IMR-90 (cell line): ENCODE data around the gene FOXN3. TPM values are rescaled to one million over a fixed set of nuclear protein-coding genes. Genes with fewer than 3 reads are reported as not detected.

Experiments
- ATAC-seq: fragments of 200-7000 bp; cut with Tn5 transposase; 2 replicates; pipeline ENCODE4 v1.9.1; 2020; ENCODE audit warnings: low read depth, mild to moderate bottlenecking, moderate library complexity
- BruUV-seq: library from RNA; stranded (reverse); fragments of 400-500 nt; replicated peaks from 2 replicates; lab custom pipeline; 2021; lab: Mats Ljungman, UMichigan
- CTCF ChIA-PET: fragments of 300-600 bp; formaldehyde crosslinking; extraction: SDS; loops from one replicate; lab custom pipeline; 2021; ENCODE audit warnings: antibody characterized with exemption; lab: Yijun Ruan, JAX
- POLR2A ChIA-PET: fragments of 300-600 bp; sonication (Branson Sonifier 250); formaldehyde crosslinking; loops from one replicate; lab custom pipeline; 2022; ENCODE audit warnings: antibody characterized with exemption; ENCODE audit not compliant: unreplicated experiment; lab: Charles Lee
- DNase-seq: peaks from one replicate; pipeline ENCODE4 v3.0.0; 2013
- H2AFZ ChIP-seq: replicated peaks from 2 replicates; pipeline ENCODE3; 2013; ENCODE audit warnings: low read length, mild to moderate bottlenecking; ENCODE audit not compliant: poor library complexity
- H2AK5ac ChIP-seq: 2 replicates; pipeline ENCODE4 v1.6.1; 2013; ENCODE audit warnings: low read depth, low read length, inconsistent platforms
- H2AK9ac ChIP-seq: replicated peaks from 2 replicates; pipeline ENCODE3; 2013; ENCODE audit warnings: mild to moderate bottlenecking, low read depth, low read length, moderate library complexity; ENCODE audit not compliant: poor library complexity
- H2BK120ac ChIP-seq: 2 replicates; pipeline ENCODE4 v1.6.1; 2013; ENCODE audit warnings: low read depth, low read length, inconsistent platforms
- H2BK15ac ChIP-seq: 3 replicates; pipeline ENCODE4 v1.6.1; 2013; ENCODE audit warnings: low read depth, low read length, inconsistent platforms
- H2BK20ac ChIP-seq: 2 replicates; pipeline ENCODE4 v1.6.1; 2013; ENCODE audit warnings: low read depth, mild to moderate bottlenecking, inconsistent platforms, low read length, moderate library complexity
- H2BK5ac ChIP-seq: 2 replicates; pipeline ENCODE4 v1.6.1; 2013; ENCODE audit warnings: mild to moderate bottlenecking, low read depth, low read length, inconsistent platforms; ENCODE audit not compliant: poor library complexity, severe bottlenecking
- H3K14ac ChIP-seq: replicated peaks from 2 replicates; pipeline ENCODE4 v1.6.1; 2013; ENCODE audit warnings: low read depth, low read length, inconsistent platforms
- H3K18ac ChIP-seq: 2 replicates; pipeline ENCODE4 v1.6.1; 2013; ENCODE audit warnings: low read depth, low read length, control low read depth
- H3K23ac ChIP-seq: 2 replicates; pipeline ENCODE4 v1.6.1; 2013; ENCODE audit warnings: low read depth, low read length, inconsistent platforms
- H3K27ac ChIP-seq: 2 replicates; pipeline ENCODE4 v1.5.1; 2013; ENCODE audit warnings: mild to moderate bottlenecking, control low read depth, low read length; ENCODE audit not compliant: insufficient read depth
- H3K27me3 ChIP-seq: 2 replicates; pipeline ENCODE4 v1.6.1; 2013; ENCODE audit warnings: low read length; ENCODE audit not compliant: control insufficient read depth, insufficient read depth
- H3K36me3 ChIP-seq: 2 replicates; pipeline ENCODE4 v1.6.1; 2013; ENCODE audit warnings: low read length, mixed read lengths; ENCODE audit not compliant: control insufficient read depth, insufficient read depth
- H3K4ac ChIP-seq: 2 replicates; pipeline ENCODE4 v1.6.1; 2013; ENCODE audit warnings: low read depth, low read length, inconsistent platforms
- H3K4me1 ChIP-seq: 2 replicates; pipeline ENCODE4 v1.6.1; 2013; ENCODE audit warnings: low read length, mixed read lengths; ENCODE audit not compliant: control insufficient read depth, insufficient read depth
- H3K4me2 ChIP-seq: 2 replicates; pipeline ENCODE4 v1.6.1; 2013; ENCODE audit warnings: low read depth, mild to moderate bottlenecking, control low read depth, low read length, moderate library complexity
- H3K4me3 ChIP-seq: 2 replicates; pipeline ENCODE4 v1.5.1; 2013; ENCODE audit warnings: low read depth, mild to moderate bottlenecking, control low read depth, low read length, moderate library complexity; ENCODE audit not compliant: insufficient read depth
- H3K56ac ChIP-seq: 2 replicates; pipeline ENCODE4 v1.6.1; 2013; ENCODE audit warnings: low read length, inconsistent platforms; ENCODE audit not compliant: insufficient read depth; ENCODE audit errors: extremely low read depth
- H3K79me1 ChIP-seq, 2 experiments: 2 replicates each; pipeline ENCODE4 v1.6.1; 2013; ENCODE audit warnings: low read length in 2 of 2, inconsistent platforms in 1 of 2, low read depth in 1 of 2
- H3K9ac ChIP-seq: 2 replicates; pipeline ENCODE4 v1.6.1; 2013; ENCODE audit warnings: low read depth, low read length, control low read depth
- H3K9me1 ChIP-seq: 2 replicates; pipeline ENCODE4 v1.6.1; 2013; ENCODE audit warnings: low read length, inconsistent platforms; ENCODE audit not compliant: insufficient read depth
- H3K9me3 ChIP-seq: 2 replicates; pipeline ENCODE4 v1.6.1; 2013; ENCODE audit warnings: low read length; ENCODE audit not compliant: control insufficient read depth, insufficient read depth
- H4K20me1 ChIP-seq: 2 replicates; pipeline ENCODE4 v1.6.1; 2013; ENCODE audit warnings: low read length, inconsistent platforms; ENCODE audit not compliant: insufficient read depth
- H4K5ac ChIP-seq: 2 replicates; pipeline ENCODE4 v1.6.1; 2013; ENCODE audit warnings: mild to moderate bottlenecking, low read depth, low read length, control low read depth
- H4K8ac ChIP-seq, 2 experiments: 2 replicates each; pipeline ENCODE4 v1.6.1; 2013; ENCODE audit warnings: low read depth in 2 of 2, low read length in 2 of 2, control low read depth in 1 of 2, inconsistent platforms in 1 of 2
- H4K91ac ChIP-seq: 2 replicates; pipeline ENCODE4 v1.6.1; 2013; ENCODE audit warnings: low read depth, low read length, inconsistent platforms; ENCODE audit not compliant: insufficient read depth
- BHLHE40 ChIP-seq: fragments of 150-350 bp; IDR thresholded peaks from 2 replicates; pipeline ENCODE4 v1.6.1; 2016; ENCODE audit warnings: mild to moderate bottlenecking, low read depth, low read length
- CEBPB ChIP-seq: IDR thresholded peaks from 2 replicates; pipeline ENCODE4 v1.6.1; 2012; ENCODE audit warnings: low read depth, low read length, improper control_type of control experiment
- CHD1 ChIP-seq: IDR thresholded peaks from 2 replicates; pipeline ENCODE4 v1.6.1; 2012; ENCODE audit warnings: low read depth, low read length, improper control_type of control experiment
- MAFK ChIP-seq: IDR thresholded peaks from 2 replicates; pipeline ENCODE4 v1.6.1; 2012; ENCODE audit warnings: low read depth, low read length, improper control_type of control experiment
- MXI1 ChIP-seq: IDR thresholded peaks from 2 replicates; pipeline ENCODE4 v1.6.1; 2012; ENCODE audit warnings: low read depth, mild to moderate bottlenecking, low read length, moderate library complexity, borderline replicate concordance
- NFE2L2 ChIP-seq: fragments of 150-350 bp; IDR thresholded peaks from 2 replicates; pipeline ENCODE4 v1.6.1; 2016; ENCODE audit warnings: low read depth, mild to moderate bottlenecking, low read length
- POLR2A ChIP-seq: IDR thresholded peaks from 2 replicates; pipeline ENCODE4 v1.6.1; 2012; ENCODE audit warnings: mild to moderate bottlenecking, low read depth, low read length
- RAD21 ChIP-seq: IDR thresholded peaks from 2 replicates; pipeline ENCODE4 v1.6.1; 2012; ENCODE audit warnings: low read length, improper control_type of control experiment
- RCOR1 ChIP-seq: IDR thresholded peaks from 2 replicates; pipeline ENCODE4 v1.6.1; 2012; ENCODE audit warnings: mild to moderate bottlenecking, low read length, improper control_type of control experiment; ENCODE audit not compliant: insufficient replicate concordance
- RFX5 ChIP-seq: IDR thresholded peaks from 2 replicates; pipeline ENCODE4 v1.8.0; 2012; ENCODE audit warnings: low read depth, mild to moderate bottlenecking, low read length, moderate library complexity
- SMC3 ChIP-seq: fragments of 150-350 bp; IDR thresholded peaks from 2 replicates; pipeline ENCODE4 v1.6.1; 2016; ENCODE audit warnings: low read depth, mild to moderate bottlenecking, antibody characterized with exemption, low read length, moderate library complexity
- WGBS, 2 experiments: methylation state at CpG; one replicate each; pipeline versions ENCODE4 v1.1.5 to v1.1.7; 2013; ENCODE audit warnings: missing lambda C conversion rate in 2 of 2; ENCODE audit not compliant: insufficient read length in 1 of 2; ENCODE audit errors: extremely low coverage in 2 of 2; 5-methylcytosine and 5-hydroxymethylcytosine counted together
- dilution Hi-C: fragments of 300-500 bp; cut with HindIII; formaldehyde crosslinking; loops from one replicate; pipeline ENCODE4 v1.14.3; 2018; ENCODE audit warnings: low sequenced_read_pairs; ENCODE audit not compliant: unreplicated experiment
- in situ Hi-C: fragments of 300-500 bp; cut with MboI; formaldehyde crosslinking; loops from 3 replicates; pipeline ENCODE4 v1.14.3; 2019; ENCODE audit warnings: low sequenced_read_pairs, inconsistent platforms, mixed read lengths
- intact Hi-C: fragments of 100-400 bp; cut with micrococcal nuclease; formaldehyde crosslinking; loops from 2 replicates; pipeline ENCODE4 v1.10.0; 2022
- polyA plus RNA-seq, 3 experiments: library from polyadenylated mRNA; depleted of rRNA; stranded (reverse); fragments of >200 nt; gene quantifications; 2 replicates each; pipeline ENCODE4 v1.2.3, GENCODE V29; 2012; ENCODE audit warnings: low replicate concordance in 1 of 3
- total RNA-seq: library from RNA; depleted of rRNA; stranded (reverse); fragments of >200 nt; gene quantifications from 2 replicates; pipeline ENCODE4 v1.2.3, GENCODE V29; 2012
- TF ChIP-seq, protein P1 (sequence below): conservative IDR thresholded peaks from 2 replicates; pipeline ENCODE4 v1.5.1; 2012; ENCODE audit warnings: mild to moderate bottlenecking, low read depth, low read length, improper control_type of control experiment
- TF ChIP-seq, protein P2 (sequence below): fragments of 150-350 bp; IDR thresholded peaks from 2 replicates; pipeline ENCODE4 v1.6.1; 2016; ENCODE audit warnings: low read depth, mild to moderate bottlenecking, low read length, moderate library complexity, borderline replicate concordance
- TF ChIP-seq, protein P3 (sequence below): fragments of 150-350 bp; IDR thresholded peaks from 2 replicates; pipeline ENCODE4 v1.6.1; 2017; ENCODE audit warnings: mild to moderate bottlenecking, antibody characterized with exemption, low read length, low read depth

Gene FOXN3
- total and polyA plus RNA-seq, 2 of the 4 experiments (the other 2 are of a cell fraction): 22.6 to 33.7 TPM

DNA sequence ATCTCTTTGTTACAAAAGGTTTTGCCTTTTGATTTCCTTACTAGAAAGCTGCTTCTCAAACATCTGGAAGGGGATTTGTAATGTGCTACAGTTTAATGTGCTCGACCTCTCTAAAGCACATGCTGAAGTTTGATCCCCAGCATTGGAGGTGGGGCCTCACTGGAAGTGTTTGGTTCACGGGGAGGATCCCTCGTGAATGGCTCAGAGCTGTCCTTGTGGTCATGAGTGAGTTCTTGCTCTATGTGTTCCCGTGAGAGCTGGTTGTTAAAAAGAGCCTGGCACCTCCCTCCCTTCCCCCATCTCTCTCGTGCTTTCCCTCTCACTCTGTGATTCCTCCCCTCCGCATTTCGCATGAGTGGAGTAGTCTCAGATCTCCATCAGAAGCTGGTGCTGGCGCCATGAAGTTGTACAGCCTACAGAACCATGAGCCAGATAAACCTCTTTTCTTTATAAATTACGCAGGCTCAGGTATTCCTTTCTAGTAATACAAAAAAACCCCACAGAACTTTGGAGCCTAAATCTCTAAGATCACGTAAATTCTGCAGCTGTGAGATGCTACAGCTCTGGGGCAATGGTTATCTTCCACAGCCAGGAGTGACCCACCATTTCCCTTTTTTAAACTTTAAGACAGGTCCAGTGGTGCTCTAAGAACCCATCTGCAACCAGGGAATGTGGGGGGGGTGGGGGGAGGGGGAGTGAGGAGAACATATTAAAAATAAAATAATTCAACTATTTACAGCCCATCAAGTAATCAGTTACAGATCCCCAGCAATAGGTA lies 214.4 kb downstream of the FOXN3 start:
- Histone ChIP-seq H3K14ac (no peak overlapping the region), H2BK120ac (no peak overlapping the region), H2AK5ac (no peak overlapping the region), H3K27ac (no peak overlapping the region), H3K4me3 (no peak overlapping the region), H4K91ac (no peak overlapping the region), H2BK5ac (no peak overlapping the region), H3K79me1 (peaks cover 24 to 71% of the 10 kb centered on the region in 2 experiments), H3K18ac (no peak overlapping the region), H2AFZ (no peak overlapping the region), H3K4me2 (no peak overlapping the region), H3K23ac (no peak overlapping the region), H3K9me3 (no peaks in the 10 kb centered on the region), H4K5ac (no peak overlapping the region), H3K4ac (no peak overlapping the region), H3K56ac (no peak overlapping the region), H3K27me3 (no peaks in the 10 kb centered on the region), H4K8ac (no peak overlapping the region), H3K4me1 (0 out of 2 replicates have a peak, but pooled peaks cover 2% of the 10 kb centered on the region), H3K36me3 (peaks cover 6% of the 10 kb centered on the region), H3K9me1 (peaks cover 13% of the 10 kb centered on the region), H4K20me1 (peaks cover 20% of the 10 kb centered on the region), H2BK15ac (no peak overlapping the region), H2AK9ac (no peak overlapping the region), H3K9ac (no peak overlapping the region), H2BK20ac (no peak overlapping the region)
- POLR2A ChIA-PET: no interaction called here
- ATAC-seq (no peak), DNase-seq (no peak)
- CTCF ChIA-PET: interaction anchor here (0.6 kb wide), 1 partner anchor 41 kb away, joined by 3 read pairs; no protein-coding TSS in a partner anchor
- dilution Hi-C loops (no loop called here), in situ Hi-C loops (no loop called here), intact Hi-C loops (no loop called here)
- TF ChIP-seq, protein P1, sequence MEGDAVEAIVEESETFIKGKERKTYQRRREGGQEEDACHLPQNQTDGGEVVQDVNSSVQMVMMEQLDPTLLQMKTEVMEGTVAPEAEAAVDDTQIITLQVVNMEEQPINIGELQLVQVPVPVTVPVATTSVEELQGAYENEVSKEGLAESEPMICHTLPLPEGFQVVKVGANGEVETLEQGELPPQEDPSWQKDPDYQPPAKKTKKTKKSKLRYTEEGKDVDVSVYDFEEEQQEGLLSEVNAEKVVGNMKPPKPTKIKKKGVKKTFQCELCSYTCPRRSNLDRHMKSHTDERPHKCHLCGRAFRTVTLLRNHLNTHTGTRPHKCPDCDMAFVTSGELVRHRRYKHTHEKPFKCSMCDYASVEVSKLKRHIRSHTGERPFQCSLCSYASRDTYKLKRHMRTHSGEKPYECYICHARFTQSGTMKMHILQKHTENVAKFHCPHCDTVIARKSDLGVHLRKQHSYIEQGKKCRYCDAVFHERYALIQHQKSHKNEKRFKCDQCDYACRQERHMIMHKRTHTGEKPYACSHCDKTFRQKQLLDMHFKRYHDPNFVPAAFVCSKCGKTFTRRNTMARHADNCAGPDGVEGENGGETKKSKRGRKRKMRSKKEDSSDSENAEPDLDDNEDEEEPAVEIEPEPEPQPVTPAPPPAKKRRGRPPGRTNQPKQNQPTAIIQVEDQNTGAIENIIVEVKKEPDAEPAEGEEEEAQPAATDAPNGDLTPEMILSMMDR: no peak
- no peak for TF ChIP-seq CHD1
- no peak for TF ChIP-seq SMC3
- no peak for TF ChIP-seq CEBPB
- no peak for TF ChIP-seq RCOR1
- TF ChIP-seq, protein P2, sequence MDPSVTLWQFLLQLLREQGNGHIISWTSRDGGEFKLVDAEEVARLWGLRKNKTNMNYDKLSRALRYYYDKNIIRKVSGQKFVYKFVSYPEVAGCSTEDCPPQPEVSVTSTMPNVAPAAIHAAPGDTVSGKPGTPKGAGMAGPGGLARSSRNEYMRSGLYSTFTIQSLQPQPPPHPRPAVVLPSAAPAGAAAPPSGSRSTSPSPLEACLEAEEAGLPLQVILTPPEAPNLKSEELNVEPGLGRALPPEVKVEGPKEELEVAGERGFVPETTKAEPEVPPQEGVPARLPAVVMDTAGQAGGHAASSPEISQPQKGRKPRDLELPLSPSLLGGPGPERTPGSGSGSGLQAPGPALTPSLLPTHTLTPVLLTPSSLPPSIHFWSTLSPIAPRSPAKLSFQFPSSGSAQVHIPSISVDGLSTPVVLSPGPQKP: no peak
- TF ChIP-seq MXI1: no peak
- no peak for TF ChIP-seq RAD21
- no peak for TF ChIP-seq BHLHE40
- no peak for TF ChIP-seq NFE2L2
- no peak for TF ChIP-seq POLR2A
- TF ChIP-seq RFX5: no peak
- TF ChIP-seq, protein P3, sequence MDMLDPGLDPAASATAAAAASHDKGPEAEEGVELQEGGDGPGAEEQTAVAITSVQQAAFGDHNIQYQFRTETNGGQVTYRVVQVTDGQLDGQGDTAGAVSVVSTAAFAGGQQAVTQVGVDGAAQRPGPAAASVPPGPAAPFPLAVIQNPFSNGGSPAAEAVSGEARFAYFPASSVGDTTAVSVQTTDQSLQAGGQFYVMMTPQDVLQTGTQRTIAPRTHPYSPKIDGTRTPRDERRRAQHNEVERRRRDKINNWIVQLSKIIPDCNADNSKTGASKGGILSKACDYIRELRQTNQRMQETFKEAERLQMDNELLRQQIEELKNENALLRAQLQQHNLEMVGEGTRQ: no peak
- TF ChIP-seq MAFK: no peak
- WGBS, 2 experiments: no CpG with 5 or more reads among the region's 10 CpGs
- BruUV-seq: no TSS peak
